PC-9 (cell line): ENCODE measurements around the gene ABCB9. TPM values are rescaled to one million over a fixed set of nuclear protein-coding genes. Genes with fewer than 3 reads are reported as not detected.
"Not testable (repeated sequence)": the region's sequence is repeated elsewhere in the genome, so short reads cannot be mapped to it uniquely, and the experiment has no call there.

Source experiments
- Bru-seq: library from RNA; stranded (reverse); fragments of 400-500 nt; gene quantifications from one replicate; lab custom pipeline; 2021; lab: Mats Ljungman, UMichigan
- BruChase-seq, 2 experiments: library from RNA; stranded (reverse); fragments of 400-500 nt; gene quantifications; one replicate each; lab custom pipeline; 2021; lab: Mats Ljungman, UMichigan
- BruUV-seq: library from RNA; stranded (reverse); fragments of 400-500 nt; replicated peaks from 2 replicates; lab custom pipeline; 2021; lab: Mats Ljungman, UMichigan
- CTCF ChIA-PET: fragments of 300-600 bp; sonication (Branson Sonifier 250); formaldehyde crosslinking; loops from one replicate; lab custom pipeline; 2022; ENCODE audit warnings: antibody characterized with exemption; lab: Charles Lee
- POLR2A ChIA-PET: fragments of 300-600 bp; sonication (Branson Sonifier 250); formaldehyde crosslinking; loops from one replicate; lab custom pipeline; 2022; ENCODE audit warnings: antibody characterized with exemption; ENCODE audit not compliant: unreplicated experiment; lab: Charles Lee
- DNase-seq, 2 experiments: peaks; one replicate each; pipeline versions ENCODE4 v3.0.0 to v3.0.0-alpha.2; 2015 to 2022; ENCODE audit warnings: mixed read lengths in 1 of 2
- H2AFZ ChIP-seq: fragments of 200-600 bp; sonication (generic); 2 replicates; pipeline ENCODE4 v1.8.1; 2017; ENCODE audit warnings: antibody characterized with exemption
- H3F3A ChIP-seq: fragments of 200-600 bp; sonication (generic); 2 replicates; pipeline ENCODE4 v1.8.1; 2017; ENCODE audit warnings: antibody characterized with exemption, mild to moderate bottlenecking, low read depth; ENCODE audit not compliant: insufficient read depth
- H3K27ac ChIP-seq: fragments of 200-600 bp; sonication (generic); 2 replicates; pipeline ENCODE4 v1.6.1; 2016; ENCODE audit warnings: mixed run types
- H3K27me3 ChIP-seq: fragments of 200-600 bp; sonication (generic); 2 replicates; pipeline ENCODE4 v1.6.1; 2016; ENCODE audit warnings: low read depth, mixed run types; ENCODE audit not compliant: insufficient read depth
- H3K36me3 ChIP-seq: fragments of 200-600 bp; sonication (generic); 2 replicates; pipeline ENCODE4 v1.6.1; 2016; ENCODE audit warnings: low read depth, mixed run types
- H3K4me1 ChIP-seq: fragments of 200-600 bp; sonication (generic); replicated peaks from 2 replicates; pipeline ENCODE4 v1.6.1; 2016; ENCODE audit warnings: mixed run types; ENCODE audit not compliant: insufficient read depth
- H3K4me2 ChIP-seq: fragments of 200-600 bp; sonication (generic); 2 replicates; pipeline ENCODE4 v1.6.1; 2017; ENCODE audit warnings: mixed run types
- H3K4me3 ChIP-seq: fragments of 200-600 bp; sonication (generic); 2 replicates; pipeline ENCODE4 v1.6.1; 2016; ENCODE audit warnings: mixed run types
- H3K79me2 ChIP-seq: fragments of 200-600 bp; sonication (generic); 2 replicates; pipeline ENCODE4 v1.6.1; 2017; ENCODE audit warnings: low read depth, mixed run types
- H3K9me2 ChIP-seq: fragments of 200-600 bp; sonication (generic); 2 replicates; pipeline ENCODE4 v1.8.1; 2017; ENCODE audit warnings: mild to moderate bottlenecking; ENCODE audit not compliant: insufficient read depth
- H3K9me3 ChIP-seq: fragments of 200-600 bp; sonication (generic); 2 replicates; pipeline ENCODE4 v1.8.1; 2016; ENCODE audit warnings: low read depth; ENCODE audit not compliant: insufficient read depth
- H4K20me1 ChIP-seq: fragments of 200-600 bp; sonication (generic); 2 replicates; pipeline ENCODE4 v1.8.1; 2017; ENCODE audit not compliant: insufficient read depth
- EZH2 ChIP-seq: fragments of 200-600 bp; sonication (generic); IDR thresholded peaks from 2 replicates; pipeline ENCODE4 v1.8.0; 2017; ENCODE audit warnings: antibody characterized with exemption, low read depth
- intact Hi-C: fragments of 100-400 bp; cut with micrococcal nuclease; formaldehyde crosslinking; loops from one replicate; pipeline ENCODE4 v1.10.0; 2022; ENCODE audit not compliant: unreplicated experiment
- long read RNA-seq: library from polyadenylated mRNA; stranded (forward); transcript quantifications from one replicate; pipeline ENCODE4 v2.0.0, GENCODE V29; 2022
- total RNA-seq: library from RNA; stranded (reverse); gene quantifications from 2 replicates; pipeline ENCODE4 v1.2.3, GENCODE V29; 2021
- TF ChIP-seq, protein P1 (sequence below): fragments of 200-600 bp; sonication (generic); conservative IDR thresholded peaks from 2 replicates; pipeline ENCODE4 v1.6.1; 2017; ENCODE audit warnings: mixed run types, antibody characterized with exemption, mild to moderate bottlenecking, moderate library complexity

The ABCB9 gene
- 11.4 and 13.0 TPM in 2 replicates for total RNA-seq
- Bru-seq, nascent RNA: percentile 41 among the genes with signal in this experiment
- BruChase-seq, experiment 1, labeled RNA remaining after a 2-hour chase: percentile 39 among the genes with signal in this experiment
- percentile 45 among the genes with signal in this experiment for BruChase-seq, experiment 2, labeled RNA remaining after a 6-hour chase
- long read RNA-seq, partial matches to known transcripts: 0 of 7 reads
- long read RNA-seq, other reads (novel, unspliced or antisense): 3 of 7 reads

GRCh38 chr12:122965851-122966742 lies at the start of gene ABCB9:
Gene ABCB9 (minus strand): TSS chr12:122966463. CDS start chr12:122960235, 6,228 bp downstream.
- H3K36me3 ChIP-seq: no peaks in the 10 kb centered on the region
- H2AFZ ChIP-seq: peak within 1 kb of the TSS; percentile 89
- H3K4me3 ChIP-seq: peak within 1 kb of the TSS; percentile 82
- H3K27ac ChIP-seq: no peak within 1 kb of the TSS
- TF ChIP-seq EZH2: no peak
- TF ChIP-seq, protein P1, sequence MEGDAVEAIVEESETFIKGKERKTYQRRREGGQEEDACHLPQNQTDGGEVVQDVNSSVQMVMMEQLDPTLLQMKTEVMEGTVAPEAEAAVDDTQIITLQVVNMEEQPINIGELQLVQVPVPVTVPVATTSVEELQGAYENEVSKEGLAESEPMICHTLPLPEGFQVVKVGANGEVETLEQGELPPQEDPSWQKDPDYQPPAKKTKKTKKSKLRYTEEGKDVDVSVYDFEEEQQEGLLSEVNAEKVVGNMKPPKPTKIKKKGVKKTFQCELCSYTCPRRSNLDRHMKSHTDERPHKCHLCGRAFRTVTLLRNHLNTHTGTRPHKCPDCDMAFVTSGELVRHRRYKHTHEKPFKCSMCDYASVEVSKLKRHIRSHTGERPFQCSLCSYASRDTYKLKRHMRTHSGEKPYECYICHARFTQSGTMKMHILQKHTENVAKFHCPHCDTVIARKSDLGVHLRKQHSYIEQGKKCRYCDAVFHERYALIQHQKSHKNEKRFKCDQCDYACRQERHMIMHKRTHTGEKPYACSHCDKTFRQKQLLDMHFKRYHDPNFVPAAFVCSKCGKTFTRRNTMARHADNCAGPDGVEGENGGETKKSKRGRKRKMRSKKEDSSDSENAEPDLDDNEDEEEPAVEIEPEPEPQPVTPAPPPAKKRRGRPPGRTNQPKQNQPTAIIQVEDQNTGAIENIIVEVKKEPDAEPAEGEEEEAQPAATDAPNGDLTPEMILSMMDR: no peak
- CTCF ChIA-PET: interaction anchor here (0.5 to 1.1 kb wide), 5 partner anchors 77 to 456 kb away, joined by 3 to 9 read pairs (median 4); no protein-coding TSS in a partner anchor
- no peaks in the 10 kb centered on the region for H3K9me3 ChIP-seq
- no peaks in the 10 kb centered on the region for H3K27me3 ChIP-seq
- peak within 1 kb of the TSS; percentile 96 for H3K4me2 ChIP-seq
- POLR2A ChIA-PET: interaction anchor here (0.5 to 0.7 kb wide), 3 partner anchors 22 to 266 kb away, joined by 3 to 5 read pairs (median 3); partner anchors contain the start of gene MPHOSPH9
- peak; percentile 82 to 96 for DNase-seq
- H3F3A ChIP-seq: peaks cover 12% of the 10 kb centered on the region
- H3K4me1 ChIP-seq: peaks cover 5% of the 10 kb centered on the region
- intact Hi-C loops: loop anchor here (5.0 kb wide), 1 partner anchor 189 kb away; no protein-coding TSS in a partner anchor
- no peaks in the 10 kb centered on the region for H3K9me2 ChIP-seq
- no peaks in the 10 kb centered on the region for H3K79me2 ChIP-seq
- H4K20me1 ChIP-seq: no peaks in the 10 kb centered on the region
- BruUV-seq: TSS peak; percentile 26

DNA sequence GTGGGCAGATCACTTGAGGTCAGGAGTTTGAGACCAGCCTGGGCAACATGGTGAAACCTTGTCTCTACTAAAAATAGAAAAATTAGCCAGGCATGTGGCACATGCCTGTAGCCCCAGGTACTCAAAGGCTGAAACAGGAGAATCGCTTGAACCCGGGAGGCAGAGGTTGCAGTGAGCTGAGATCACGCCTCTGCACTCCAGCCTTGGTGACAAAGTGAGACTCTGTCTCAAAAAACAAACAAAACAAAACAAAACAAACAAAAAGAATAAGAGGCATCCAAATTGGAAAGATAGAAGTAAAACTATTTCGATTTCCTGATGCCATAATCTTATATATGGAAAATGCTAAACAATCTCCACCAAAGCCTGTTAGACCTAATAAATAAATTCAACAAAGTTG lies 48.2 kb upstream of the ABCB9 start:
- H3F3A ChIP-seq: peaks cover 11% of the 10 kb centered on the region
- DNase-seq, H3K4me2 ChIP-seq, H2AFZ ChIP-seq, CTCF ChIA-PET, H3K79me2 ChIP-seq, H3K27me3 ChIP-seq, POLR2A ChIA-PET, H3K9me3 ChIP-seq, BruUV-seq, H3K27ac ChIP-seq, H3K9me2 ChIP-seq, H3K36me3 ChIP-seq, H3K4me3 ChIP-seq, H4K20me1 ChIP-seq, intact Hi-C loops: not testable (repeated sequence)
- peaks cover 12% of the 10 kb centered on the region for H3K4me1 ChIP-seq

DNA sequence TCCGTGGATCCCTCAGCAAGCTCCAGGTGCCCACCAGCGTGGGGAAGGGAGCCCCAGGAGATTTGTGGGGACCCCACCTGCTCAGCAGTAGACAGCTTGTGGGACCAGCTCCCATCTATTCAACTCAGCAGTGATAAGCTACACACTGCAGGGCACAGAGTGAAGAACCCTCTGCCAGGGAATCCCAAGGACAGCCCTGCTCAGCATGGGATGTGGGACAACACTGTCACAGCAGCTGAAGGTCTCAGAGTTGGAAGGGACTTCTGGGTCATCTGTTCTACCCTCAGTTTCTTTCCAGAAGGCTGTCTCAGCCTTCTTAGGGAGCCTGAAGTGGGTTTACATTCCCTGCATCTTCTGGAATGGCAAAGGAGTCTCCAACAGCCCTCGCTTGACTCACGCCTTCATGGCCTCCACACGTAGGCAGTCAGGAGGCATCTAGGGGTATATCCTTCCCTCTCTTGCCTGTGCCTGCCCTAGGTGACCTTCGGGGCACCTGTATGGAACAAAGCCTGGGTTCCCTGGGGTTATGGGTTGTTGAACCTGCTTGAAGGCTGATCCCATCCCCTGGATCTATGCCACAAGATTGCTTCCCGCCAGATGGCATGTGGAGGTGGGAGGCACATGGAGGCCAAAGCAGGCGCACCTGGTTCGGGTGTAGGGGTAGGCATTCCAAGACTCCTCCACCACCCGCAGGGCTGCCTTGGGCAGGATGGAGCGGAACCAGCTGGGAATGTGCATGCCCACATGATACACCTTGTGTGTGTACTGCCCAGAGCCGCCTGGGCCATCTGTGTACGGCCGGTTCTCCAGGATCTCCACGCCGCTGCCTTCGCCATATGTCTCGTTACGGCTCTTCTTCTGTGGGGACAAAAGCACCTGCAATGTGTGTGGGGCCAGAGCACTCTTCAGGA lies 47.2 kb upstream of the ABCB9 start:
- H3K4me2 ChIP-seq: no peak overlapping the region
- peaks cover 3% of the 10 kb centered on the region for H3F3A ChIP-seq
- intact Hi-C loops: no loop called here
- no peak for TF ChIP-seq EZH2
- TF ChIP-seq, protein P1: no peak
- H3K79me2 ChIP-seq: no peaks in the 10 kb centered on the region
- no peak for DNase-seq
- no peaks in the 10 kb centered on the region for H3K36me3 ChIP-seq
- H3K27me3 ChIP-seq: no peaks in the 10 kb centered on the region
- no peaks in the 10 kb centered on the region for H3K9me2 ChIP-seq
- POLR2A ChIA-PET: no interaction called here
- no peak overlapping the region for H3K4me3 ChIP-seq
- H3K4me1 ChIP-seq: peaks cover 2% of the 10 kb centered on the region; the same call in 1 of the 2 replicates
- no TSS peak for BruUV-seq
- CTCF ChIA-PET: no interaction called here
- no peaks in the 10 kb centered on the region for H4K20me1 ChIP-seq
- no peaks in the 10 kb centered on the region for H3K9me3 ChIP-seq
- no peak overlapping the region for H2AFZ ChIP-seq
- H3K27ac ChIP-seq: no peak overlapping the region
